Neural cell (in vitro differentiated cells): ENCODE measurements around the gene ZRANB1. TPM values are rescaled to one million over a fixed set of nuclear protein-coding genes. Genes with fewer than 3 reads are reported as not detected.

ENCODE experiments used
- H2AFZ ChIP-seq: fragments of 200-600, 300-800 bp; sonication (generic), shearing (Covaris generic); 2 replicates; pipeline ENCODE4 v1.6.0; 2014; ENCODE audit warnings: low read depth, mild to moderate bottlenecking, antibody characterized with exemption, low read length, moderate library complexity
- H3F3A ChIP-seq: fragments of 200-600 bp; shearing (Covaris generic); 2 replicates; pipeline ENCODE4 v1.6.1; 2016; ENCODE audit warnings: mild to moderate bottlenecking, moderate library complexity, mixed read lengths, antibody characterized with exemption, low read length; ENCODE audit not compliant: insufficient read depth, poor library complexity, severe bottlenecking
- H3K27ac ChIP-seq: fragments of 200-600, 300-800 bp; sonication (generic), shearing (Covaris generic); 2 replicates; pipeline ENCODE4 v1.5.1; 2014; ENCODE audit warnings: mild to moderate bottlenecking, low read length, moderate library complexity
- H3K27me3 ChIP-seq: fragments of 300-800, 200-600 bp; sonication (generic), shearing (Covaris generic); 2 replicates; pipeline ENCODE4 v1.6.0; 2014; ENCODE audit warnings: mild to moderate bottlenecking, low read depth, low read length, moderate library complexity; ENCODE audit not compliant: insufficient read depth
- H3K36me3 ChIP-seq: fragments of 300-800, 200-600 bp; sonication (generic), shearing (Covaris generic); 2 replicates; pipeline ENCODE4 v1.5.1; 2014; ENCODE audit warnings: mild to moderate bottlenecking, antibody characterized with exemption, low read length, moderate library complexity; ENCODE audit not compliant: insufficient read depth
- H3K4me2 ChIP-seq: fragments of 300-800, 200-600 bp; sonication (generic), shearing (Covaris generic); 2 replicates; pipeline ENCODE4 v1.6.0; 2014; ENCODE audit warnings: mild to moderate bottlenecking, low read length
- H3K4me3 ChIP-seq: fragments of 300-800, 200-600 bp; sonication (generic), shearing (Covaris generic); 2 replicates; pipeline ENCODE4 v1.5.1; 2014; ENCODE audit warnings: mild to moderate bottlenecking, low read length, moderate library complexity
- H3K79me2 ChIP-seq: fragments of 200-600 bp; shearing (Covaris generic); replicated peaks from 2 replicates; pipeline ENCODE4 v1.6.0; 2014; ENCODE audit warnings: mild to moderate bottlenecking, low read length, moderate library complexity; ENCODE audit not compliant: insufficient read depth
- H3K9ac ChIP-seq: fragments of 300-800, 200-600 bp; sonication (generic), shearing (Covaris generic); 2 replicates; pipeline ENCODE4 v1.6.1; 2016; ENCODE audit warnings: mild to moderate bottlenecking, low read length, mixed read lengths
- H3K9me2 ChIP-seq: fragments of 200-600 bp; shearing (Covaris generic); 2 replicates; pipeline ENCODE4 v1.6.1; 2016; ENCODE audit warnings: mild to moderate bottlenecking, low read length, mixed read lengths; ENCODE audit not compliant: insufficient read depth
- H3K9me3 ChIP-seq: fragments of 200-600, 300-800 bp; sonication (generic), shearing (Covaris generic); 2 replicates; pipeline ENCODE4 v1.6.1; 2016; ENCODE audit warnings: mild to moderate bottlenecking, mixed run types, low read length, moderate library complexity, mixed read lengths
- H4K20me1 ChIP-seq: fragments of 200-600 bp; shearing (Covaris generic); 2 replicates; pipeline ENCODE4 v1.6.1; 2016; ENCODE audit warnings: mild to moderate bottlenecking, mixed run types; ENCODE audit not compliant: insufficient read depth
- EP300 ChIP-seq: fragments of 450-650 bp; conservative IDR thresholded peaks from 2 replicates; pipeline ENCODE4 v1.6.1; 2014; ENCODE audit warnings: antibody characterized with exemption, mild to moderate bottlenecking, moderate library complexity; ENCODE audit not compliant: poor library complexity, severe bottlenecking
- EZH2 ChIP-seq: fragments of 200-600, 300-800 bp; shearing (Covaris generic), sonication (generic); IDR thresholded peaks from 2 replicates; pipeline ENCODE4 v1.6.1; 2014; ENCODE audit warnings: antibody characterized with exemption, low read length, borderline replicate concordance, mild to moderate bottlenecking; ENCODE audit not compliant: insufficient read depth, poor library complexity, severe bottlenecking
- MXI1 ChIP-seq: fragments of 450-650 bp; conservative IDR thresholded peaks from 2 replicates; pipeline ENCODE4 v1.6.1; 2014; ENCODE audit warnings: antibody characterized with exemption, mild to moderate bottlenecking; ENCODE audit not compliant: poor library complexity, severe bottlenecking
- POLR2AphosphoS5 ChIP-seq: IDR thresholded peaks from 2 replicates; pipeline ENCODE4 v1.6.1; 2012
- RAD21 ChIP-seq: fragments of 450-650 bp; conservative IDR thresholded peaks from 2 replicates; pipeline ENCODE4 v1.6.1; 2014; ENCODE audit warnings: antibody characterized with exemption, mild to moderate bottlenecking, moderate library complexity
- SMC3 ChIP-seq: fragments of 450-650 bp; conservative IDR thresholded peaks from 2 replicates; pipeline ENCODE4 v1.6.1; 2014; ENCODE audit warnings: antibody characterized with exemption, mild to moderate bottlenecking, moderate library complexity; ENCODE audit not compliant: poor library complexity
- TAF1 ChIP-seq: IDR thresholded peaks from 2 replicates; pipeline ENCODE4 v1.6.1; 2012; ENCODE audit warnings: low read depth
- polyA plus RNA-seq: library from polyadenylated mRNA; depleted of rRNA; stranded (reverse); fragments of >200 nt; gene quantifications from 2 replicates; pipeline ENCODE4 v1.2.3, GENCODE V29; 2014
- TF ChIP-seq, protein P1 (sequence below): fragments of 450-650 bp; IDR thresholded peaks from 2 replicates; pipeline ENCODE4 v1.5.1; 2014; ENCODE audit warnings: antibody characterized with exemption, mild to moderate bottlenecking, moderate library complexity; ENCODE audit not compliant: poor library complexity, severe bottlenecking
- TF ChIP-seq, protein P2 (sequence below): IDR thresholded peaks from 2 replicates; pipeline ENCODE4 v1.6.1; 2012; ENCODE audit warnings: borderline replicate concordance

Gene ZRANB1
- polyA plus RNA-seq, 1 donor from 2014 or later = 47.7 TPM

DNA sequence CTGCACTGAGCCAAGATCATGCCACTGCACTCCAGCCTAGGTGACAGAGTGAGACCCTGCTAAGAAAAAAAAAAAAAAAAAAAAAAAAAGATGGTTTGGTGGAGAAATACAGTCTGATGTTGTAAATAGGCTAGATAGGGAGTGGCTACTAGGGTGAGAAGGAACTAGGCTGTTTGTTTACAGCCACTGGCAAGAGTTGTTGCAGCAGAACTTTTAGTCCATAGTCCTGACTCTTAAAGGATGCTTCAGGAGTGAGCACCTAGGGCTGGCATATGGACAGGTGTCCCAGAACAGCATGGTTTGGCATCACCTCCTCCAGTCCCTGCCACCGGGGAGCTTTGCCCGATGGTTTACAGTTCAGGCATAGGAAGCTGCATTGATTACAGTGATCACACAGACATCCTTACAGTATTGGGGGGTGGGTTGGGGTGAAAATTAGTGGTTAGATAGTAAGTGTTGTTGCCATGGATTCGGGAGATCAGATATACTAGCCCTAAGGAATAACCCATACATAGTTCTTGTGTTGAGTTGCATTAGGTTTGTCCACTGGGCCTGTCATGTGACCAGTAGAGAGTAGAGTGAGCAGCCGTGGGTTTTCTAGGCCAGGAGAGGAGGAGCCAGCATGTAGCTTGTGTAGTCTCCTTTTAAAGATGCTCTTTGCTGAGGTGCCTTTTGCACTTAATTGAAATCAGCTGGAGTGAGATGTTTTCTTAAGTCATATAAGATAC, 35.9 kb downstream of the ZRANB1 start:
- no peak overlapping the region for H3K27ac ChIP-seq
- peaks cover 10% of the 10 kb centered on the region for H3K36me3 ChIP-seq
- H3K79me2 ChIP-seq = peaks cover 25% of the 10 kb centered on the region

DNA sequence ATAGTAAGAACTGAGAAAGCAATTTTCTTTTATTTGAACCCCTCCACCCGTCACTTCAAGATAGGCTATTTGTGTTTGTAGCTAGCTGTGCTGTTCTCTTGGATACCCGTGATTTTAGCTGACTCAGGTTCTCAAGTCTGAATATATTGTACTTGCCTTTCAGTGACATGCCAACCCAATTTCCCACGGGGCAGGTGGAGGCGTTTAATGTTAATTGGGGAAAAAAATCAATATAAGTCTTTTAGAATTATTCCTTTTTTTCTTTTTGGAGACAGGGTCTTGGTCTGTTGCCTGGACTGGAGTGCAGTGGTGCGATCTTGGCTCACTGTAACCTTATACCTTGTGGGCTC, 36.4 kb downstream of the ZRANB1 start:
- Histone ChIP-seq H3K9ac (no peak overlapping the region), H3K79me2 (peaks cover 21% of the 10 kb centered on the region), H3K9me3 (no peaks in the 10 kb centered on the region), H3K36me3 (peaks cover 10% of the 10 kb centered on the region), H3K9me2 (no peaks in the 10 kb centered on the region), H3K4me3 (no peak overlapping the region), H3K27me3 (no peaks in the 10 kb centered on the region), H4K20me1 (no peaks in the 10 kb centered on the region), H3K4me2 (no peak overlapping the region), H3K27ac (no peak overlapping the region), H3F3A (no peaks in the 10 kb centered on the region), H2AFZ (no peak overlapping the region)
- TF ChIP-seq TAF1 = no peak
- TF ChIP-seq SMC3 = no peak
- no peak for TF ChIP-seq EP300
- no peak for TF ChIP-seq MXI1
- TF ChIP-seq, protein P1, sequence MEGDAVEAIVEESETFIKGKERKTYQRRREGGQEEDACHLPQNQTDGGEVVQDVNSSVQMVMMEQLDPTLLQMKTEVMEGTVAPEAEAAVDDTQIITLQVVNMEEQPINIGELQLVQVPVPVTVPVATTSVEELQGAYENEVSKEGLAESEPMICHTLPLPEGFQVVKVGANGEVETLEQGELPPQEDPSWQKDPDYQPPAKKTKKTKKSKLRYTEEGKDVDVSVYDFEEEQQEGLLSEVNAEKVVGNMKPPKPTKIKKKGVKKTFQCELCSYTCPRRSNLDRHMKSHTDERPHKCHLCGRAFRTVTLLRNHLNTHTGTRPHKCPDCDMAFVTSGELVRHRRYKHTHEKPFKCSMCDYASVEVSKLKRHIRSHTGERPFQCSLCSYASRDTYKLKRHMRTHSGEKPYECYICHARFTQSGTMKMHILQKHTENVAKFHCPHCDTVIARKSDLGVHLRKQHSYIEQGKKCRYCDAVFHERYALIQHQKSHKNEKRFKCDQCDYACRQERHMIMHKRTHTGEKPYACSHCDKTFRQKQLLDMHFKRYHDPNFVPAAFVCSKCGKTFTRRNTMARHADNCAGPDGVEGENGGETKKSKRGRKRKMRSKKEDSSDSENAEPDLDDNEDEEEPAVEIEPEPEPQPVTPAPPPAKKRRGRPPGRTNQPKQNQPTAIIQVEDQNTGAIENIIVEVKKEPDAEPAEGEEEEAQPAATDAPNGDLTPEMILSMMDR = no peak
- no peak for TF ChIP-seq POLR2AphosphoS5
- no peak for TF ChIP-seq EZH2
- TF ChIP-seq, protein P2, sequence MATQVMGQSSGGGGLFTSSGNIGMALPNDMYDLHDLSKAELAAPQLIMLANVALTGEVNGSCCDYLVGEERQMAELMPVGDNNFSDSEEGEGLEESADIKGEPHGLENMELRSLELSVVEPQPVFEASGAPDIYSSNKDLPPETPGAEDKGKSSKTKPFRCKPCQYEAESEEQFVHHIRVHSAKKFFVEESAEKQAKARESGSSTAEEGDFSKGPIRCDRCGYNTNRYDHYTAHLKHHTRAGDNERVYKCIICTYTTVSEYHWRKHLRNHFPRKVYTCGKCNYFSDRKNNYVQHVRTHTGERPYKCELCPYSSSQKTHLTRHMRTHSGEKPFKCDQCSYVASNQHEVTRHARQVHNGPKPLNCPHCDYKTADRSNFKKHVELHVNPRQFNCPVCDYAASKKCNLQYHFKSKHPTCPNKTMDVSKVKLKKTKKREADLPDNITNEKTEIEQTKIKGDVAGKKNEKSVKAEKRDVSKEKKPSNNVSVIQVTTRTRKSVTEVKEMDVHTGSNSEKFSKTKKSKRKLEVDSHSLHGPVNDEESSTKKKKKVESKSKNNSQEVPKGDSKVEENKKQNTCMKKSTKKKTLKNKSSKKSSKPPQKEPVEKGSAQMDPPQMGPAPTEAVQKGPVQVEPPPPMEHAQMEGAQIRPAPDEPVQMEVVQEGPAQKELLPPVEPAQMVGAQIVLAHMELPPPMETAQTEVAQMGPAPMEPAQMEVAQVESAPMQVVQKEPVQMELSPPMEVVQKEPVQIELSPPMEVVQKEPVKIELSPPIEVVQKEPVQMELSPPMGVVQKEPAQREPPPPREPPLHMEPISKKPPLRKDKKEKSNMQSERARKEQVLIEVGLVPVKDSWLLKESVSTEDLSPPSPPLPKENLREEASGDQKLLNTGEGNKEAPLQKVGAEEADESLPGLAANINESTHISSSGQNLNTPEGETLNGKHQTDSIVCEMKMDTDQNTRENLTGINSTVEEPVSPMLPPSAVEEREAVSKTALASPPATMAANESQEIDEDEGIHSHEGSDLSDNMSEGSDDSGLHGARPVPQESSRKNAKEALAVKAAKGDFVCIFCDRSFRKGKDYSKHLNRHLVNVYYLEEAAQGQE = no peak
- no peak for TF ChIP-seq RAD21

More for the DNA sequence above, 35.9 kb downstream of the ZRANB1 start:
- no peaks in the 10 kb centered on the region for H4K20me1 ChIP-seq
- H3K9me2 ChIP-seq = no peaks in the 10 kb centered on the region
- no peak overlapping the region for H3K4me2 ChIP-seq
- H3K27me3 ChIP-seq = no peaks in the 10 kb centered on the region
- H2AFZ ChIP-seq = no peak overlapping the region
- H3K4me3 ChIP-seq = no peak overlapping the region
- no peak overlapping the region for H3K9ac ChIP-seq
- H3K9me3 ChIP-seq = no peaks in the 10 kb centered on the region
- no peaks in the 10 kb centered on the region for H3F3A ChIP-seq
- TF ChIP-seq SMC3 = no peak
- no peak for TF ChIP-seq EZH2
- TF ChIP-seq EP300 = no peak
- TF ChIP-seq MXI1 = no peak
- TF ChIP-seq RAD21 = no peak
